Endothelial cell of umbilical vein (primary cell): ENCODE results near the gene NRM.

Experiments
- CTCF ChIP-seq, 2 donors: IDR thresholded peaks; 1 replicate in 1 of 2; 2 replicates in 1 of 2; pipeline ENCODE4 v1.5.1; 2011; ENCODE audit warnings: low read length in 2 of 2, mild to moderate bottlenecking in 2 of 2, moderate library complexity in 2 of 2, control low read depth in 1 of 2, inconsistent platforms in 1 of 2, low read depth in 1 of 2; ENCODE audit not compliant: insufficient read depth in 1 of 2; ENCODE audit errors: extremely low read depth in 1 of 2
- EZH2 ChIP-seq: IDR thresholded peaks from 2 replicates; pipeline ENCODE4 v1.6.1; 2012; ENCODE audit warnings: borderline replicate concordance, low read depth, mild to moderate bottlenecking, moderate library complexity, low read length, inconsistent platforms; ENCODE audit not compliant: severe bottlenecking
- POLR2A ChIP-seq: IDR thresholded peaks from 2 replicates; pipeline ENCODE4 v1.6.1; 2012; ENCODE audit warnings: low read depth, mild to moderate bottlenecking, control low read depth, low read length
- POLR2AphosphoS5 ChIP-seq: IDR thresholded peaks from 2 replicates; pipeline ENCODE4 v1.6.1; 2012; ENCODE audit warnings: low read depth, mild to moderate bottlenecking, control low read depth, low read length, moderate library complexity; ENCODE audit not compliant: insufficient read depth
- TF ChIP-seq, protein P1 (sequence below): IDR thresholded peaks from 2 replicates; pipeline ENCODE4 v1.6.1; 2011; ENCODE audit not compliant: insufficient read depth, insufficient read length

DNA sequence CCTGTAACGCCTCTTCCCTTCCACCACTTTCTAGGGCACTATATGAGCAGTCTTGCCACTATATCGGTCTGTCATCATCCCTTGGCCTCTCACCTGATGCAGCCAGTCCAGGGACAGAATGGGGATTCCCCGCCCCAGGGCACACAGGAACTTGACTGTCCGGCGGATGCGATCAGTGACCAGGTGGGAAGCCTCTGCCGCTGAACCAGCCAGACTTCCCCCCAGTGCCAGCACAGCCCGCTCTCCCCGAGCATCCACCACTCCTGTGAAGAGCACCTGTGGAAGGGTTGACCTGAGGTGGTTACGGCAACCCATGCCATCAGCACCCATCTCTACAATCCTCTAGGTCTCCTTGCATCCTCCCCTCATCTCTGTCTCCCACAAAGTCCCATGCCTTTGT lies 12.2 kb upstream of the NRM start:
- TF ChIP-seq EZH2 = no peak
- TF ChIP-seq CTCF (IDR thresholded peaks at IDR 0.05; ENCODE audit: extremely low read depth in 1 of 2, insufficient read depth in 1 of 2, low read depth in 1 of 2, low read length in 2 of 2) = no peak
- TF ChIP-seq, protein P1, sequence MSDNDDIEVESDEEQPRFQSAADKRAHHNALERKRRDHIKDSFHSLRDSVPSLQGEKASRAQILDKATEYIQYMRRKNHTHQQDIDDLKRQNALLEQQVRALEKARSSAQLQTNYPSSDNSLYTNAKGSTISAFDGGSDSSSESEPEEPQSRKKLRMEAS = no peak
- no peak for TF ChIP-seq POLR2A
- no peak for TF ChIP-seq POLR2AphosphoS5
